Mammary epithelial cell (primary cell): ENCODE data around the gene KNOP1.

Experiments
- CTCF ChIP-seq, 2 donors: IDR thresholded peaks in 1 of 2; conservative IDR thresholded peaks in 1 of 2; 2 replicates each; pipeline ENCODE4 v1.5.1; 2011 to 2012; ENCODE audit warnings: inconsistent platforms in 2 of 2, low read length in 2 of 2, mild to moderate bottlenecking in 2 of 2, control low read depth in 1 of 2, low read depth in 1 of 2; ENCODE audit not compliant: insufficient read depth in 1 of 2; ENCODE audit errors: extremely low read depth in 1 of 2
- EZH2 ChIP-seq: IDR thresholded peaks from 2 replicates; pipeline ENCODE4 v1.6.1; 2012; ENCODE audit warnings: low read length, inconsistent platforms, borderline replicate concordance

- TF ChIP-seq CTCF (conservative IDR thresholded peaks at IDR 0.05 in 1 of 2, IDR thresholded peaks at IDR 0.05 in 1 of 2; ENCODE audit: extremely low read depth in 1 of 2, insufficient read depth in 1 of 2, low read depth in 1 of 2, low read length in 2 of 2) (no peak), EZH2 (no peak)
Observed at GRCh38 chr16:19660432-19660831, 57.6 kb downstream of the KNOP1 start.
